Nephron progenitor cell (in vitro differentiated cells): ENCODE data around the gene SLC35F3.

ENCODE experiments used
- DNase-seq: peaks from one replicate; pipeline ENCODE4 v3.0.0; 2021
- H3K27ac Mint-ChIP-seq: 2 replicates; pipeline ENCODE4 v1.8.0; 2021; ENCODE audit warnings: mild to moderate bottlenecking, moderate library complexity, mixed read lengths
- H3K27me3 Mint-ChIP-seq: 2 replicates; pipeline ENCODE4 v1.8.0; 2021; ENCODE audit warnings: mild to moderate bottlenecking, low read depth, mixed read lengths; ENCODE audit not compliant: poor library complexity
- H3K36me3 Mint-ChIP-seq: 2 replicates; pipeline ENCODE4 v1.8.0; 2021; ENCODE audit warnings: low read depth, mixed read lengths
- H3K4me1 Mint-ChIP-seq: 2 replicates; pipeline ENCODE4 v1.8.0; 2021; ENCODE audit warnings: mixed read lengths
- H3K4me3 Mint-ChIP-seq: 2 replicates; pipeline ENCODE4 v1.8.0; 2021; ENCODE audit warnings: mild to moderate bottlenecking, moderate library complexity, mixed read lengths
- H3K9me3 Mint-ChIP-seq: 2 replicates; pipeline ENCODE4 v1.8.0; 2021; ENCODE audit warnings: mild to moderate bottlenecking, moderate library complexity, mixed read lengths
- CTCF ChIP-seq: fragments of 200-600 bp; sonication (generic); IDR thresholded peaks from 2 replicates; pipeline ENCODE4 v1.5.0; 2021; ENCODE audit warnings: antibody characterized with exemption

Gene SLC35F3

GRCh38 chr1:234164098-234164709 is 259.7 kb downstream of the SLC35F3 start:
- H3K9me3 Mint-ChIP-seq, result no peaks in the 10 kb centered on the region
- peaks cover 8% of the 10 kb centered on the region for H3K4me1 Mint-ChIP-seq
- no peaks in the 10 kb centered on the region for H3K36me3 Mint-ChIP-seq
- TF ChIP-seq CTCF, result no peak
- no peak overlapping the region for H3K4me3 Mint-ChIP-seq
- peaks cover 21% of the 10 kb centered on the region for H3K27me3 Mint-ChIP-seq
- no peak for DNase-seq
- no peak overlapping the region for H3K27ac Mint-ChIP-seq

DNA sequence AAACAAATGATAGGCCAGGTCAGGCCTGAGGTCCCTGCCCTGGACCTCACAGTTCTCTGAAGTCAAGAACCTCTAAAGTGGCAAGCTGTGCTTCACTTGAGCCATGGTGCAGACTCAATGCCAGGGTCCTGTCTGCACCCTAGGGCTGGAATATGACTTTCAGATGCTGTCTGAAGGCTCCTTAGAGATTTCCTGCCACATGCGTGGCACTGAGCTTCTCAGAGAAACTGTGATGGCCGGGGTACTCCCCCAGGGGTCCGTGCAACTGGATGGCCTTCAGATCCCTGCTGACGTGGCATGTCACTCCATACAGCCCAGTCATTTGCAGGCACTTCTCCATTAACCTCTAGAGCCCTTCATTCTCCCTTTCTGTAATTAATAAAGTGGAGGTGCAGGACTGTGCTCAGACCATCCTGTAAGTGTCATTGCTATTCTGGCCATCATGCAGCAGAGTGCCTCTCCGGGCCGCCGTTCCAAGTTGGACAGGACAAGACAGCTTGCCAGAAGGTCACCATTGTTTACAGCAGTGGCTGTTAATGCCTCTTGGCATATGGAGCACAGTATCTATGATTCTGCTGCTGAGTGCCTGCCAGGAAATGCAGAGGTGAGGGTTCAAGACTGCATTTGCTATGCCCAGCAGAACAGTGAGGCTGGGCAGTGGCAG is 263.7 kb downstream of the SLC35F3 start:
- Mint-ChIP-seq H3K4me1 (peaks cover 22% of the 10 kb centered on the region), H3K9me3 (no peaks in the 10 kb centered on the region), H3K36me3 (no peaks in the 10 kb centered on the region), H3K4me3 (no peak overlapping the region), H3K27me3 (peaks cover 19% of the 10 kb centered on the region), H3K27ac (no peak overlapping the region)
- DNase-seq, result no peak
- no peak for TF ChIP-seq CTCF

GRCh38 chr1:234169161-234169849 is 264.8 kb downstream of the SLC35F3 start:
- DNase-seq, result no peak
- Mint-ChIP-seq H3K27me3 (peaks cover 13% of the 10 kb centered on the region), H3K4me3 (no peak overlapping the region), H3K9me3 (no peaks in the 10 kb centered on the region), H3K4me1 (peaks cover 22% of the 10 kb centered on the region), H3K27ac (no peak overlapping the region), H3K36me3 (no peaks in the 10 kb centered on the region)
- TF ChIP-seq CTCF, result no peak

DNA sequence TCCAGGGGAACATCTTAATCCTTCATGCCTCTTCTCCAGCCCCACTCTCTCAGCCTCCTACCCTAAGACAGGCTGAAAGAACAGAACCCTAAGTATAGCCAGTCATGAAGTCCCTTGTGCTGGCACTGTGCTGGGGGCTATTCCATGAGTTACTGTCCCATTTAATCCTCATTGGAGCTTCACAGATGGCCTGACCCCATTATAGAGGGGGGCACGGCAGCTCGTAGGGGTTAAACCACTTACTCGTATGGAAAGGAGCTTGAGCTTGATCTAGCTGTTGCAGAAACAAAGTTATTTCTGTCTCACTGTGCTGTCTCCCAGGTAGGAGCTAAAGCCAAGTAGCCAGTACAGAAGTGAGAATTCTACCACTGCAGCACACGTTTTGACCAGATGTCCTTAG is 265.6 kb downstream of the SLC35F3 start:
- Mint-ChIP-seq H3K27me3 (peaks cover 10% of the 10 kb centered on the region), H3K4me1 (peaks cover 22% of the 10 kb centered on the region), H3K9me3 (no peaks in the 10 kb centered on the region), H3K36me3 (no peaks in the 10 kb centered on the region), H3K27ac (no peak overlapping the region), H3K4me3 (no peak overlapping the region)
- DNase-seq, result no peak
- TF ChIP-seq CTCF, result no peak

GRCh38 chr1:234170622-234171021 is 266.1 kb downstream of the SLC35F3 start:
- no peaks in the 10 kb centered on the region for H3K36me3 Mint-ChIP-seq
- TF ChIP-seq CTCF, result no peak
- DNase-seq, result no peak
- H3K9me3 Mint-ChIP-seq, result no peaks in the 10 kb centered on the region
- no peak overlapping the region for H3K27ac Mint-ChIP-seq
- peaks cover 10% of the 10 kb centered on the region for H3K27me3 Mint-ChIP-seq
- peaks cover 22% of the 10 kb centered on the region for H3K4me1 Mint-ChIP-seq
- no peak overlapping the region for H3K4me3 Mint-ChIP-seq
